ENCODE data around the gene ACSBG1. TPM values are rescaled to one million over a fixed set of nuclear protein-coding genes. Genes with fewer than 3 reads are reported as not detected.
"Not testable (repeated sequence)": the region's sequence is repeated elsewhere in the genome, so short reads cannot be mapped to it uniquely, and the experiment has no call there.

ACSBG1 gene
- polyA plus RNA-seq, 10 donors: 0.15 to 1.2 (median 0.49) TPM

- no peak for DNase-seq
These were observed 14.8 kb upstream of the ACSBG1 start for GRCh38 chr15:78249131-78249530.

DNA sequence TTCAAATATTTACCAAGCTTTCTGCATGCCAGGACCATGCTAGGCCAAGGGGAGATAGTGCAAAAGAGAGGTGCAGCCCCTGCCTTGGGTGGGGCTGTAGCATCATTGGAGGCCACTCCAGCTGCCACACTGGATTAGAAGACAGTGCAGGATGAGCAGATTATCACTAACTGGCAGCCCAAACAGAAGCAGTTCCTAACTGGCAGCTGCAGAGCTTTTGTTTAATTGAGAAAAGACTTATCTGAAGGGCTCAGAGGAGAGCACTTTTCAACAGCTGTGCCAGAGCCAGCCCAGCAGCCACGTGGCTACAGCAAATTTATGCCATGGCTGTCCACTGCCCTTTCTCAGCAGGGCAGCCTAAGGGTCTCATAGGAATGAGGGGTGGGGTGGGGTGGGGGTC lies 13.5 kb upstream of the ACSBG1 start:
- DNase-seq: no peak

- not testable (repeated sequence) for DNase-seq
These were observed 11.7 kb upstream of the ACSBG1 start for GRCh38 chr15:78245976-78246620.

- not testable (repeated sequence) for DNase-seq
These were observed 11.0 kb upstream of the ACSBG1 start for GRCh38 chr15:78245392-78245791.

GRCh38 chr15:78244893-78245292 lies 10.5 kb upstream of the ACSBG1 start:
- DNase-seq: no peak

DNA sequence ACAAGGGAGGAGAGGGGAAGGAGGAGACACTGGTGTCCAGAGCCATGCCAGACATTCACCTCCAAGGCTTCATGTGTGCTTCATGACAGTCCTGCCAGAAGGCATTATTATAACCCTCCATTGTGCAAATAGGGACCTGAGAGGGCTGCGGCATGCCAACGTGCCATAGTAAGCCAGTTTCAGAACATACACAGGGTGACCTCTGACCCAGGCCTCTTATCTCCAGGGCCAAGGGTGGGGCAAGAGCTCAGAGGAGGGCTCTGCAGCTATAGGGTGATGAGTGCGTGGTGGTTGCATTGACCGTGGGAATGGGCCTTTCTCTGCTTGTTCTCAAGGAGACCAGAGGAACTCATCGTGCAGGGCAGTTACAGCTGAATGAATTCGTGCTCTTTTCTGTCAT lies 9.7 kb upstream of the ACSBG1 start:
- no peak for DNase-seq

DNA sequence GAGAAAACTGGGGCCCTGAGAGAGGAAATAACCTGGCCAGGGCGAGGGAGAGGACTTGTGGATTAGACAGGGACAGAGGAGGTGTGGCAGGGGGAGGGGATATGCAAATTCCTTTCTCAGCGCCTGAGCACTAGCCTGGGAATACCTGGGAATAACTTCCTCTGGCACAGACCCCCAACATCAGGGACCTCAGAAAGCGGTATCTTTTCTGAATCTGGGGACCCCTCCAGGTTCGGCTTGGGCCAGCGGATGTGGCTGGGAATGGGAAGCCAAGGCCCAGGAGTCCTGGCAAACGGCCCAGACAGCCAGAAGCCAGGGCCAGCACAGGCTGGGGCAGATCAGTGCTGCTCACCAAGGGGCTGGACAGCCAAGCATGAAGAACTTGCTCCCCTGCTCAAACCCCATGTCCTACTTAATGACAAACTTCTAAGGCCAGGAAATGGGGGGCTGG lies 9.2 kb upstream of the ACSBG1 start:
- peak in 1 of 3 donors; percentile 27 for DNase-seq

GRCh38 chr15:78243058-78243457 lies 8.7 kb upstream of the ACSBG1 start:
- no peak for DNase-seq

GRCh38 chr15:78242128-78242527 lies 7.8 kb upstream of the ACSBG1 start:
- no peak for DNase-seq

GRCh38 chr15:78241017-78241416 lies 6.7 kb upstream of the ACSBG1 start:
- peak; percentile 62 to 88 (median 84) for DNase-seq

GRCh38 chr15:78239811-78240210 lies 5.4 kb upstream of the ACSBG1 start:
- DNase-seq: peak in 2 of 3 donors; percentile 28 to 46

GRCh38 chr15:78237146-78237545 lies 2.8 kb upstream of the ACSBG1 start:
- no peak for DNase-seq

DNA sequence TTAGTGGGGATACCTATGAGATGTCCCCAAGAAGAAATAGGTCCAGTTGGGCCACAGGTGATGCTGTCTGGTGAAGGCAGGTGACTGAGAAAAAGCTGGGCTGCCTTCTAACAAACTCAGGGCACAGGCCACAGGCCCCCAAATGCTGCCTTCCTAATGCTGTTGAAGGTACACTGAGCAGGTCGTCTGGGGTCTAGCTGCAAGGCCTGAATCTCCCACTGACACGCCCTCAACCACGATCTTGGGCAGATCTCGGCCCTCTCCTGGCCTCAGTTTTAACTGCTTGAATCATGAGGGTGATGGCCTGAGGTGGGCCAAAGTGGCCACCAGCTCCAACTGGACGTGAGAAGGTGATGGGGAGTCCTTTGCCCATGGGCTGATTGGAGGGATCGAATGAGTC lies 2.1 kb upstream of the ACSBG1 start:
- DNase-seq: no peak

DNA sequence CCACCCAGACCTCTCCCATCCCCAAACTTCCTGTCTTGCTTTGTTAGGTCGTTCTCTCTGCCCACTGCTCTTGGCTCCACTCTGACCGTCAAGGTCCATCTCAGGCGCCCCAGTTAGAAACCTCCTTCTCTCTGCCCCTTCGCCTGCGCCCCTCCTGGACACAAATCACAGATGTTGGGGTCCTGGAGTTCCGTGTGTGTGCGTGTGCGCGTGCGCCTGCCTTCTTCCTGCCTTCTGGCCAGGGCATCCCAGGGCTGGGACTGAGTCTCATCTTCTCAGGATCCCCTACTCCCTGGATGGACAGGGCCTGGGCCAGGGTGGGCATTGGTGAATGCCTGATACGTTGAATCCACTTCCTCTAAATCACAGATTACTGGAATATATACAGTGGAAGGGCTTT lies 869 bp downstream of the ACSBG1 start:
- no peak for DNase-seq

- no peak for DNase-seq
These were observed 1.4 kb downstream of the ACSBG1 start for GRCh38 chr15:78232951-78233350.

DNA sequence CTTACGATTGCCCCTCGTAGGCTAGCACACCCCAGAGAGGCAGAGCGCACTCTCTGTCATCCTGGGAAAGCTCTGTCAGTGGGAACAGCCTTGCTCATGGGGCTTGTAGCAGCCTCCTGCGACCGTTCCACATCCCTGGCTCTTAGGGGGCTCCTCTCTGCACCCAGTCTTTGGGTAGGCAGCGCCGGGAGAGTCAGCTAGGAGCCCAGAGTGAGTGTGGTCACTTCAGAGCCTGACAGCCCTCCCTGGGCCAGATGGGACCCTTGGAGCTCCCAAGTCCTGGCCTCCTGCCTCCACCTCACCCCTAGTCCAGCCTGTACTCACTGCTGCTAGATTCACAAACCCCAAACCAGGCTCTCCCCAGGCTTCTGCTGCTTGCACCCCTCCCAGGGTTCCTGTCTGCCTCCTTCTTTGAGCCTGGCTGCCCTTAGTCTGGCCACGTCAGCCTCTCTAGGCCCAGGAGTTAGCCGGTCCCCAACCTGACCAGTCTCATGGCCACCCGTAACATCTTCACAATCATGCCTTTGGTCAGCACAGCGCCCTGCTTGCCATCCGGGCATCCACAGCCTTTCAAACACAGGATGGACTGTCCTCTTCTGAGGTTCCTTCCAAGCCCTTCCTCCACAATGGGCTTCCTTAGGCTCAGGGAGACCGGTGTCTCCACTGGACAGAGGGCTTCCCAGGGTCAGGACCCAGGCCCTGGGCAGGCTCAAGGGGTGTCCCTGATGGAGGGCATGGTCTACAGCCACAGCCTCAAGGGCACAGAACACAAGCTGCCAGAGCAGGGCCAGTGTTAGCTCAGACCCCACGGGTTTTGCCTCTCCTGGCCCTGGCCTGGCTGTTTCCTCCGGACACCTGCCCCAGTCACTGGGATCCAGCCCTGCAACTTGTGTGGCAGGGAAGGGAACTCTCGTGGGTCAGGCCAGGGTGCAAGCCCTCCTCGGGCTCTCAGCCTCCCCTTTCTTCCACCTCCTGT lies 4.6 kb downstream of the ACSBG1 start:
- DNase-seq: no peak

GRCh38 chr15:78228356-78228996 lies 5.9 kb downstream of the ACSBG1 start:
- DNase-seq: no peak

- no peak for DNase-seq
These were observed 8.4 kb downstream of the ACSBG1 start for GRCh38 chr15:78225783-78226541.

DNA sequence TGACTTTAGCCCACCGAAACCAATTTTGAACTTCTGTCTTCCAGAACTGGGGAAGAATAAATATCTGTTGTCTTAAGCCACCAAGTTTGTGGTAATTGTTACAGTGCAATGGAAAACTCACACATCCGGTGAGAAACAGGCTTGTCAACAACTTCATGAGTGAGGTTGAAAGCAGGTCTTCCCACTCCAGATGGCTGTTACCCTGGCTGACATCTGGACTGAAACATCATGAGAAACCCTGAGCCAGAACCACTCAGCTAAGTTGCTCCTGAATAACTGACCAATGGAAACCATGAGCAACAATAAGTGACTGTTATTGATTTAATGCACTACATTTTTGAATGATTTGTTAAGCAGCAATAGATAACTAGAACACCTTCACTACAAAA lies 10.3 kb downstream of the ACSBG1 start:
- no peak for DNase-seq

- DNase-seq: no peak
These were observed 10.9 kb downstream of the ACSBG1 start for GRCh38 chr15:78223396-78224022.

DNA sequence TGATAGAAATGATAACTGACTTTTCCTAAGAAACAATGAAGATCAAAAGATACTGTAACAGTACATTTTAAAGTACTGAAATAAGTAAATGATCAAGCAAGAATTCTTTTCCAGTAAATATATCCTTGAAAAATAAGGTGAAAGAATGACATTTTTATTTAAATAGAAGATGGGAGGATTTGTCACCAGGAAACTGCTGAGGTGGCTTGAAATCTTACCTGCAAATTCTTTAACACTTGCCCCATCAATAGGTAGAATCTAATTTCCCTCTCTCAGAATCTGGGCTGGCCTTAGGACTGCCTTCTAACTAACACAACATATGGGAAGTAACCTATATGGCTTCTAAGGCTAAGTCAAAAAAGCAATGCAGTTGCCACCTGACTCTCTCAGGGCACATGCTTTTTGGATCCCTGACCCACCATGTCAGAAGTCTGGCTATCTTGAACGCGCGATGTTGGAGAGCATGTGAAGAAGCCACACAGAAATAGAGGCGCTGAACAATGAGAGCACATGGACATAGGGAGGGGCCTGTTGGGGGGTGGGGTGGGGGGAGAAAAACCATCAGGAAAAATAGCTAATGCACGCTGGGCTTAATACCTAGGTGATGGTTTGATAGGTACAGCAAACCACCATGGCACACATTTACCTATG lies 11.5 kb downstream of the ACSBG1 start:
- no peak for DNase-seq
